GM21360 (cell line): Measurements from ENCODE around the gene FBN1.

ENCODE experiments used
- ATAC-seq: cut with Tn5 transposase; IDR thresholded peaks from one replicate; pipeline ENCODE4 v1.9.1; 2021; ENCODE audit warnings: mild to moderate bottlenecking, moderate library complexity; ENCODE audit not compliant: unreplicated experiment

The FBN1 gene

DNA sequence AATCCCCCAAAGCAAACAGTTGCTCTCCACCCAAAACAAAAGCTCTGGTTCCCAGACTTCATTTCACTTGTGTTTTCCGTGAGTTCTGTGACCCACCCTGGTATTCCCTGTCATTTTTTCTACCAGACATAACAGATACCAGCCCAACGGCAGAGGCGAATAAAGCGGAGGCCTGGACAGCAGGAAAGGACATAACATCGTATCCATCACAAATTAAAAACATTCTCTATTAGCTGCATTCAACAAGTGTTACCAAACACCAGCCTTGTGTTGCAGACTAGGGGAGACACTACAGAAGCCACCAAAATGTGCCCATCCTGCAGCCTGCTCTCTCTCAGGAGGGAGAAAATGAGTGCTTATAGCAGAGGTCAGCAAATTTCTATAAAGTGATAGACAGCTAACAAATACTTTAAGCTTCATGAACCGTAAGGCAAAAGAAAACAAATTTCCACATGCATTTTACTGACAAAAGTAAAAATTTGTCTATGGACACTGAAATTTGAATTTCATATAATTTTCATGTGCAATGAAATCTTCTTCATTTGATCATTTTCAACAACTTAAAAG is 7.1 kb upstream of the FBN1 start:
- no peak for ATAC-seq

DNA sequence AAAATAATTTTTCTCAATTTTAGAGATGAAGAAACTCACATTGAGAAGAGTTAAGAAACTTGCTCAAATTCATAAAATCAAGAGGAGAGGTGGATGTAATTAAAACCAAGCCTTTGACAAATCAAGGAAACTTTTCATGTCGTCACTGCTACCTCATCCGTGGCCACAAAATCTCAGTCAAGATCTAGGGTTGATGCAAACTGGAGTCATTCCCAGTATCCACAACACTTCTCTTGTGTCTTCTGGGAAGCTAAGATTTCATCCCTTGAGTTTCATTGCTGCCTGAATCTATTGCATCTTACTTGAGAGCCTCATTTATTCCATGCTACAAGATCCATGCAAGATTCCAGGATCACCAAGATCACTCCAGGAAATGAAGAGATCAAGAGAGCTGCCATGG is 5.4 kb upstream of the FBN1 start:
- ATAC-seq: no peak

DNA sequence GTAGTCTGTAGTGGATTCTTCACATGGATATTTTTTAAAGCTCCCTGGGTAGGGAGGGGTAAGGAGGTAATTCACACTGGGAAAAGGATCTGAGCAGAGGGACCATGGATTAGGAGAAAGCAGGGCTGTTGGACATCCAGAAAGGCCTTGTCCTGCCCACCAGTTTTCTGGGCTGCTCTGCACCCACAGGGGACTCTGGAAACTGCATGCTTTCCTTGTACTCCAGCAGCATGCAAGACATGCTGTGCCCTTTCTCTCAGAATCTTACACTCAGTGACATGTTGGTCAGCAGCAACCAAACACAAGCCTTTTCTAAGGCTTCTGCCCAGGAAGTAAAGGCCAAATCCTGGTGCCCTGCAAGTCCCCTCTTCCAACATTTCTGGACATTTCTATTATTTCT is 2.5 kb upstream of the FBN1 start:
- ATAC-seq: no peak

DNA sequence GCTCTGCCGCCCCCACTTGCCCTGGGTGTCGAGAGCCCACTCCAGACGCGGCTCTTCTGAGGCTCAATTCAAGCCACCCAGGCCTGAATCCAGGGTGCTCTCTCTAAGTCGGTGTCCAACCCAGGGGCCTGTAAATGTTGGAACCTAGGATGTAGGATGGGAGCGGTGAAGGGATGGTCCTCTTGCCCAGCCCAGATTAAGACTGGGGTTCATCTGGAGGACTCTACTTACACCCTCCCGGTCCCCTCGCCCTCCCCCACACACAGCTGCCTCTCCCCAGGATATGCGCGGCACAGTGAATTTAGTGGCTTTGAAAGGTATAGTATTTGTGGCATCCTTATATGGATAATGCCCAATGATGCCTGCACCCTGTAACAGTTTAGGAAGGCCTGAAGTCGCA is 822 bp upstream of the FBN1 start:
- no peak for ATAC-seq

DNA sequence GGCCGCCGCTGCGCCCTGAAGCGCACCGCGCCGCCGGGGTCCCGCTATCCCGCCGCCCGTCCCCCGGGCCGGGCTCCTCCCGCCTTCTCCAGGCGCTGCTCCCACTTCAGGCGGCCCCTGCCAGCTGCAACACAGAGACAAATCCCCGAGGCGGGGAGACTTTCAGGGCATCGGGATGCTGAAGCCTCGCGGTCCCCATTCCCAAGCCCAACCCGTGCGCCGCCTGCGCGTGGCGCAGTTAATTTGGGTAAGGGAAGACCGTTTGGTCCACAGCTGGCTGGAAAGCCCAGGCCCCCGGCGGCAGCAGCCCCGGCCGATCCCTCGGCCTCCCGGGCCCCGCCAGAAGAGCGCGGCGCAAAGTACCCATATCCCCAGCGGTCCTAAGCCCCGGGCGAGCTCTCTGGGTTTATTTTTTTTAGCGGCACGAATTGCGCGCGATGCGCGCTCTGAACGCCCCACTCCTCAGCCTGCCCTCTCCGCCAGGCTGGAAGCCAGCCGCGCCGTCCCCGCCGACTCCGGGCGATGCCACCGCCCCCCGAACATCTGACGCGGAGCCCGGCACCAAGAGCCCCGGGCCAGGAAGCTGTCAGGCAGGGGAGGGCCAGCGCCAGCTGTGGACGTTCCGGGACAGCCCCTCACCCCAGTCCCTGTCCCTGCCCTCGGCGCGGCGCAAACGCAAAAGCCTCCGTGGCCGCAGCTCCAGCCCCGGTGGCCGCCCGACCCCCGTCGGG is 517 bp downstream of the FBN1 start:
- peak; percentile 31 for ATAC-seq

DNA sequence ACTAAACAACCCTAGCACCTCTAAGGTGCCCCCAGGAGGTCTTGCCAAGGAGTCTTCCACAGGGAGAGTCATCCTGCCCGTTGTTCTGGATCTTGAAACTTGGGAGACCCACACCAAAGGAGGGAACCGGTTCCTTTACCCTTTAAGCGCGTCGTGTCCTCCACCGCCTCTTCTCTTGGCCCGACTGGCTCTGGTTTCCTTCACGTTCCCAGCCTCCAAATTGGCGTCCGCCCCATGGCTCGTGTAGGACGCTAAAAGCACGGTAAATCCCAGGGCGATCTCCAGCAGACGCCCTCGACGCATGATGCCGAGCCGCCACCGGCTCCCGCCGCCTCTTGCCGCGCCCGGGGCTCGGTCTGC is 1.1 kb downstream of the FBN1 start:
- no peak for ATAC-seq

DNA sequence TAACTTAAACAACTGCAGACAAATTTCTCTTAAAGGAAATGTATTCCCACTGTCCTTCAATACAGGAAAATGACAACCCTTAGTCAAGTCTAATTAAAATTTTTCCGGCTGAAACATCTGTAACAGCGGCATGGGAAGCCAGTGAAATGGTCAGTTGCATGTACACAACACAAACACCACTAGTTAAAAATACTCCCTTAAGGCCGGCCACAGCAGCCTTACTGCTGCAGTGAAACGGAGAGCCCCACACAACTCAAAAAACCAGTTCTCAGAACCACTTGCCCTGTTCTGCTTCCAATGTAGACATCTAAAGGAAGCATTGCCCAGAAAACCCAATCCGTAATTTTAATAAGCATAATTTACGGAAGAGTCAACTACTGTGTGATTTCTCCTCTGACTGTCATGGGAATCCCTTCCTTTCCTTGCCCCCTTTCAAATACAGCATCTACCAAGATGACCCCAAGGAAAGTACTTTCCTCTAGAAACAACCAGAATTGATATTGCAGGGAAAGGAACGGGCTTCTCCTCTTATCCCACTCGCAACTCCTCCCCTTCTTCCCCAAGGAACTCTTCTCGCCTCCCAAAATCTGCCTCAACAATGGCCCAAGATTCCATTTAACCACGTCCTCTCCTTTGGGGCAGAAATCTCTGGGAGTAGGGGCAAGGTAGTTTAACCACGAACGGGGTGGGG is 1.6 kb downstream of the FBN1 start:
- ATAC-seq: no peak

DNA sequence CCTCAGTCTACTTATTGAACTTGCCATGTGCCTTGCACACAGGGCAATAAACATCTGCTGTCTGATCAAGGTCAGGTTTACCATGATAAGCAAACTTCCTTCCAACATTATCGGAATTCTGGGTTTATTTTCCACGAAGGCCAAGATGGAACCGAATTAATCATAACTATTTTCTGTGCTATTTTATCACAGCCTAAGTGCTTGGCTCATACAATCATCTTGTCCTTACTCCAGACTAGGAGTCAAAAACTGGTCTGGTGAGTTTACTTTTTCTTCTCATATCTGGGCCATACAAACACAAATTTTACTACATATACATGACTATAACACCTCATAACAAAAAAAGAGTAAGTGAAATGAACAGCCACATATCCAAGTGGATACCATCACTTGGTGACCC is 2.3 kb downstream of the FBN1 start:
- ATAC-seq: no peak

DNA sequence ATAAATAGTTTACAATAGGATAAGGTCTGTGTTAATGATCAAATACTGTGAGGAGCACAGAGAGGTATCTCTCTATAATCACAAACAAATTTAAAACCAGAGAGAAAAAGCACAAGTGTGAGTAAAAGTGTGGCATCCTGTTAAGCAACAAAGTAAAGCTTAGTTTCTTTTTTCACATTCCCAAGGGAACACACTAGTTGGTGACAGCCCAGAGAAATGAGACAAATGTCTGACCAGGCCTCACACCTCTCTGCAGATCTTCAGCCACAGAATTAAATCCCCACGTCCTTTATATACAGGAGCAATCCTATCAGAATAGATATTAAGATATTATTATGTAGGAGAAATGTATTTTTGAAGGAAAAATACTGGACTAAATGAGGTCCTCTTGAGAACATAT is 2.7 kb downstream of the FBN1 start:
- ATAC-seq: no peak

DNA sequence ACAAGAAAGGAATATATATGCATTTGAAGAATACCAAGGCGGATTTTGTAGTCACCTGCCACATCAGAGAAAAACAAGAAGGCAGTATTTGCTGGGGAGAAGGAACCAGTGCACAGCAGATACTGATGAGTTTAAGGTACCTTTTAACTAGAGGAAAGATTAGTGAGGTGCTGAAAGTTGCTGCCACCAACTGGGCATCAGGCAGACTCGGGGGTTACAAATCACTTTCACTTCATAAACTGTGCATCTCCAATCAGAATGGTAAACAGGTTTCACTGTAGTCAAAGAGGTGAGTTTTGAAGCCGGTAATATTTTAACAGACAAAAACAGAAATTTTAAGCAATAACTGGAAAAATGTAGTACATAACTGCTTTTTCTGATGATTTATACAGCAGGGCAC is 4.1 kb downstream of the FBN1 start:
- no peak for ATAC-seq

DNA sequence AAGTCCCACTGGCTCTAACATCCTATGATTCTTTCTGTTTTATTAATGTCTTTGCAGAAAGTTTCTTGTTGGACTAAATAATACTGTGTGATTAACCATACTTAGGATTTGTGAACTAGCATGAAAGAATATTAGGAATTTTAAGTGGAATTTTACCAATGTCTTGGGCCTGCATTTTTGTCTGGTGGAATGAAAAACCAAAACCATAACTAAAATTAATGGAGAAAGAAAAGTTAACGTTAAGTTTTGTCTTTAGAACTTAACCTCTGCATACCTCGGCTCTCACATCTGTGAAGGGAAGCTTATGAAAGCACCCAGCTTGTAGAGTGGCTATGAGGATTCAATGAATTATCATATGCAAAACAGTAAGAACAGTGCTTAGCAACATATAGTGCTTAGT is 6.5 kb downstream of the FBN1 start:
- no peak for ATAC-seq

DNA sequence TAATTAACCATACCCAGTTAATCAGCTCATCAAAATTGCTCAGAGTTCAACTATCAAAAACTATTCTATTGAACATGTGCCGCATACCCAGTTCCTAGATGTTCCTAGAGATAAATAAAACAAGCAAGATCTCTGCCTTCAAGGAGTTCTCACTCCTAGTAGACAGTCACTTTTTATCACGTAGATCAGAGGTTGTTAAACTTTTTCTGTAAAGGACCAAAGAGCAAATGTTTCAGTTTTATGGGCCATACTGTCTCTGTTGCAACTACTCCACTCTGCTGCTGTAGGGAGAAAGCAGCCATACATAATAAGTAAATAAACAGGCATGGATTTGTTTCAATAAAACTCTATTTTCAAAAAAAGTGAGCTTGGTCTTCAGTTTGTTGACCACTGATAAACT is 7.9 kb downstream of the FBN1 start:
- ATAC-seq: no peak

DNA sequence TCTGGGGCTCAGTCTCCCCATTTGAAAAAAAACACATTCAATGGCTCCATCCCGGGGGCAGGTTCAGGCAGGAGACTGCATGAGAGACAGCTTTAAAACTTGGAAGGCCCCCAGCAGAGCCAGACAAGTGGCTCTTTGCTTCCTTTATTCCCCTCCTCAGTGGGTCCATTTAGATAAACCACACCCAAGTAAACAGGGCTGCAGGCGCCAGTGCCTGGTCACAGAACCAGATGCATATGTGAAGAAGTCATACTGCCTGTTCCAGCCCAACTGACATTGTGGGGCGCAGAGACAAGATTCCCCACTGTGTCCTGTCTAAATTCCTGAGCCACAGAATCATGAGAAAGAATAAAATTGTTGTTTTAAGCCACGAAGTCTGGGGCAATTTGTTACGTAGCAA is 9.0 kb downstream of the FBN1 start:
- ATAC-seq: no peak

DNA sequence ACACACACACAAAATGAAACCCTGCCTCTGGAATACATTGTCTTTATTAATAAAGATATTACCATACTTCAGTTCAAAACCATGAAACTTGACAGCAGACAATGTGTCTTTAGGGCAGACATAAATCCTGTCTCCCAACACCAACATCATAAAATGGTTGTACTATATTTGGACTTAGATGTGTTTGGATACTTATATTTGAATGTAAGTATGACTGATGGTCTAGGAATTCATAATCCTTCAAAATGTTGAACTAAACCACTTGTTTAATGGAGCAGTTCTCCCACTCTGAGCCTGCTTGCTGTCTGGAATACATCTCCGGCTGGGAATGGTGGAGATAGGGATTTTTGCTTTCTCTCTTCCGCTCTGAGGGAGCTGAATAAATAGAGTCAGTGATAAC is 10.6 kb downstream of the FBN1 start:
- ATAC-seq: no peak

DNA sequence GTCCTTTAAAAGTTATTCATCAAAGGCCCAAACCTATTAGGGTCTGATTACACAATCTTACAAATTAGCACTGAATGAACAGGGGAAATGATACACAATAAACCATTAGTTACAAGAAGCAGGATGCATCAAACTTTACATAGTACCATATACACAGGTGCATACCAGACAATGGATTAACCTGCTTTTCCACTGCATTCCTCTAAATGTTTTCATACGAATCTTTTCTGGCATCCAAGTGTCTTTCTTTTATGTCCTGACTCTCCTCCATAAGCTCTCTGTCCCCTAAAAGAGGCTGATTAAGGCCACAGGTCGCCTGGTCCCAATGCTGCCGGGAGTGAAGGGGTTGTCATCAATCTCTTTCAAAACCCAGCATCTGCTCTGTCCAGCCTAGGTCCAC is 11.4 kb downstream of the FBN1 start:
- no peak for ATAC-seq

DNA sequence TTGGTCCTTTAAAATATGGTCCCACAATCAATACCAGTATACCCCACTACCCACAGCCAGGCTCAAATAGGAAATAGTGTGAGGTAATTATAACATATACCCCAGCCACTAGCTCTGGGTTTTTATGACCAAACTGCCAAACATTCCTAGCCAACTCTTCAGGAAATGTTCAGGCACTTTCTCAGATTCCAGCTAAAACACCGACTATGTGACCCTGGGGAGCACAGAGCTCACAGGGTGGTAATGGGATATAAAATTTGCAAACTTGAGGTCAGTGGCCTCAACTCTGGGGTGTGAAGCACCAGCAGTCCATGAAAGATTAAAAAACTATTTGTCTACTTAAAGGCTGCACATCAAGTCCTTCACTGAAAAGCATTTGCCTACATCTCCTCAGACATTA is 12.9 kb downstream of the FBN1 start:
- no peak for ATAC-seq

DNA sequence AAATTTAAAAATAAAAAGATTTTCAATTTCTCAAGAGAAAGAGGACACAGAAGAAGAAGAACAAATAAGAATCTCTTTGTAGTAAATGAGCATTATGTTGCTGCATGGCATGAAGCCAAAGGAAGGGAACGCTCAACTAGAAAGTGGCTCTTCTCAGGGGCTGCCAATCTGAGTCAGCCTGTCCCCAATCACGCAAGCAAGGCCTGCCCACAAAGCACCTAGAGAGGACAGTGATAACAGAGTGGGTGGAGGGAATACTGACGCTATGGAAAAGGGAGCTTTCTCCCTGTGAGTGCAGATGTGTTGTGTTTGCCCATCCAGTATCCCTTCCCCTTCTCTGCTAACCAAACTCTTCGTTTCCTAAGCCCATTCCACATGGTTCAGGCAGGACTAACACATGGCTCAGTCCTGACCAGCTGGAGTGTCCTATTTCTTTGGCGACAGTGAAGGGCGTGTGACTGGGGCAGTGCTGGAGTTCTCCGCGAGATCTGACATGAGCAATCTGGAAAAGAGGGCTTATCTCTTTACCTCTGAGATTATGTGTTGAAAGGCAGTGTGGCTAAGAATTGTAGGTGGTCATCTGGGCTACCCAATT is 14.2 kb downstream of the FBN1 start:
- no peak for ATAC-seq

DNA sequence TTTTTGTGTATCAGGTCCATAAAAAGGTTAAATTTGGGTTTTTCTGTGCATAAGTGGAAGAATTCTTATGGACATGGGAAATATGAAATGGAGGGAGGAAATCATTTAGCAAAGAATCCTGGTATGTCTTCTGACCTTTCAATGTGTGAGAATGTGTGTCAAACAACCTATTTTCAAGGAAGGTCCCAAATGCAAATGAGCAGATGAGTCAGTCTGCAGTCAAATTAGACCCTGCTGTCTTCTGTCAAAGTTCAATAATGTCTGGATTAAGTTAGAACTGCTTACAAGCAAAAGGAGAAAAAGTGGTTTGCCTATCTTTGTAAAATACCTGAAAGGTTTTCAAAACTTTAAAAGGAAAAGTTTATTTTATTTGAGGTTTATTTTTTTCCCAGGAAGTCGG is 15.3 kb downstream of the FBN1 start:
- ATAC-seq: no peak

DNA sequence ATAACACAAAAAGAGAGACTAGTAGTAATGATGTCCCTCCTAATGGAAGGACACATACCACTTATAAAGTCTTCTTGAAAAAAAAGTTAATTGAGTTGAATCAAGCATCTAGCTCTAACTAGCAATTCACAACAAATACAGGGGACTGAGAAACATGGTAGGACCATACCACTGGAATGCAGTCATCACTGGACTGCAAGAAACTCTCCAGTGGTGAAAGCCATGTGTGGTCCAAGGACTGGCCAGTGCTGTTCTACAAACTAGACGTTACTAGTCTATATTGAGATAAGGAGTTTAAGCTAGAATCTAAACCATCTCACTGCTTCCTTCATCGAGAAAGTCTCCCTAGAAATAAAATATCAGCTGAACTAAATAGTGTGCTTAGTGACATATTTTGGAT is 16.7 kb downstream of the FBN1 start:
- no peak for ATAC-seq

DNA sequence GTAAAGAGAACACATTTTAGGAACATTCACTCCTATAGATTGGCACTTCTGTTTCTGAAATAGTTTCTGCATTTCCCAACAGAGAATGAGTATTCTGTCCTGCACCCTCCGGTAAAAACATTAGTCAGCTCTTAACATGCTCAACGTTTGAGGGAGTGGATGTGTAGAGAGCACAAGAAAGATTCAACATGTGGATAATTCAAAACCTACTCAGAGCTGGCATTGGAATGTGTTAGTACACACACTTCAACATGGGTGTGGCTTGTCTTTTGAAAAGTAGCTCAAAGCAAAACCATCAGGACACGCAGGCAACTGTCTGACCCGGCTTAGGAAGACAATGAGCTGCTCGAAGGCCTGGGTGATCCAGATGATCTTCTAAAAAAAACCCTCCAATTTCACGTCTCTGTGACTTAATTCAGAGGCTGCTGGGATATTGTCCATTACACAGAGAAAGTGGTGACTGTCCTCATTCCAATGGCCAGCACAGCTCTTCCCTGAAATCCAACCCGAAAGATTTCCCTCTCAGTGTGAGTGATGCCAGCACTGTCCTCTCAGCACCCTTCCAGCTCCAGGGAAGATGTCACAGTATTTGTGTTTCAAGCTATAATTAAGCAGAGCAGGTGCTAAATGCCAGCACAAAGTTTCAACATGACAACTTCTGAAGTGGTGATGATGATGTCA is 18.1 kb downstream of the FBN1 start:
- no peak for ATAC-seq

DNA sequence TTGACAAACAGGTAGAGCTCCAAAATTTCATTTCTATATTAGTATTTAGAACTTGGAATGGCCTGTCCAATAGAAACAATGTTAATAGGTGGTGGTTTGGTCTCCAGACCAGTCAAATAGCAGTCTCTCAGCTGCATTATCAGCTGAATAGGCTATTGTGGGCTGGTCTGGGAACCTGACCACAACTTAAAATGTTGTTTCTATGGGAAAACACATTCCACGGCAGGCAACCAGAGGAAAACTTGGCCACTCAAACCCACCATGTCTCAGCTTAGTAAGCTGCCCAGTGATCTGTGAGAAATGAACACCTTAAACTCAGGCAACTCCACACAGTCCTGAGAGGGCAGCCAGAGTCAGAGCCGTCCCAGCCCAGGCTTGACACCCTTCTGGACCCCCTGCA is 20.4 kb downstream of the FBN1 start:
- ATAC-seq: no peak

DNA sequence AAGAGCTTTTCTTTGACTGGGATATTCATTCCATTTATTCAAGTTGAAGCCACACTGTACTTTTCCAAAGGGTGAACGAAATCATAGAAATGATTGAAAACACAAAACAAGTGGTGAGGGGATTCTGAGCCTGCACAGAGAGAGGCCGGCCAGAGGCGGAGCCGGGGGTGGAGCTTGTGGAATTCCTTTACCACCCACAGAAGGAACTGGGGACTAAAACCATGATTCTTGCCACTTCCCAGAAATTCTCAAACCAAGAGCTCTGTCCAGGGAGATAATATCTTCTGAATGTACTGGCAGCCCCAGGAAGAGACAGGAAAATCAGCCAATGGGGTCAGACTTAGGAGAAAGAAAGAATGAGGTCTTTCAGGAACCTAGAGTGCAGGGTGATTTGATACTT is 20.8 kb downstream of the FBN1 start:
- no peak for ATAC-seq
